ENCODE measurements around the gene GYS2. TPM values are rescaled to one million over a fixed set of nuclear protein-coding genes. Genes with fewer than 3 reads are reported as not detected.
A peak's percentile ranks its signal among the peaks of the same experiment; 100 is the strongest.

GYS2 gene
- total RNA-seq, 4 donors from 2014 or later: not detected

- WGBS, 2 donors: 44 to 45% methylated on average over 2 of the region's 2 CpGs
- no peak overlapping the region for H3K4me3 ChIP-seq (ENCODE audit: low read depth, poor library complexity, severe bottlenecking)
- DNase-seq (ENCODE audit: low spot score in 2 of 2): no peak
- intact Hi-C loops (cut with DNase I; ENCODE audit: low total_unique reads): no loop called here
- TF ChIP-seq CTCF (IDR thresholded peaks at IDR 0.05) (no peak), POLR2A (IDR thresholded peaks at IDR 0.05) (no peak)
Observed at GRCh38 chr12:21509768-21510167, 94.9 kb downstream of the GYS2 start.

- intact Hi-C loops (cut with DNase I; ENCODE audit: low total_unique reads): no loop called here
- WGBS, 2 donors: 58 to 67% methylated on average over 2 of the region's 2 CpGs
- no peak for DNase-seq (ENCODE audit: low spot score in 2 of 2)
- TF ChIP-seq POLR2A (IDR thresholded peaks at IDR 0.05): no peak
- TF ChIP-seq CTCF (IDR thresholded peaks at IDR 0.05): no peak
- H3K4me3 ChIP-seq (ENCODE audit: low read depth, poor library complexity, severe bottlenecking): no peak overlapping the region
Observed at GRCh38 chr12:21507849-21508248, 96.8 kb downstream of the GYS2 start.

GRCh38 chr12:21505888-21506287 is 98.8 kb downstream of the GYS2 start:
- no peak for DNase-seq (ENCODE audit: low spot score in 2 of 2)
- H3K4me3 ChIP-seq (ENCODE audit: low read depth, poor library complexity, severe bottlenecking): no peak overlapping the region
- no peak for TF ChIP-seq POLR2A (IDR thresholded peaks at IDR 0.05)
- TF ChIP-seq CTCF (IDR thresholded peaks at IDR 0.05): no peak
- 14 to 40% methylated on average over 2 of the region's 2 CpGs for WGBS, 2 donors
- intact Hi-C loops (cut with DNase I; ENCODE audit: low total_unique reads): no loop called here

GRCh38 chr12:21502872-21503271 is 101.8 kb downstream of the GYS2 start:
- intact Hi-C loops (cut with DNase I; ENCODE audit: low total_unique reads): no loop called here
- TF ChIP-seq POLR2A (IDR thresholded peaks at IDR 0.05) (no peak), CTCF (IDR thresholded peaks at IDR 0.05) (no peak)
- no peak for DNase-seq (ENCODE audit: low spot score in 2 of 2)
- H3K4me3 ChIP-seq (ENCODE audit: low read depth, poor library complexity, severe bottlenecking): no peak overlapping the region
- 88 to 93% methylated on average over 1 of the region's 1 CpG for WGBS, 2 donors

- peak overlapping the region; percentile 100 for H3K4me3 ChIP-seq (ENCODE audit: low read depth, poor library complexity, severe bottlenecking)
- TF ChIP-seq POLR2A (IDR thresholded peaks at IDR 0.05) (no peak), CTCF (IDR thresholded peaks at IDR 0.05) (no peak)
- intact Hi-C loops (cut with DNase I; ENCODE audit: low total_unique reads): no loop called here
- 1 to 3% methylated on average over 13 to 14 of the region's 14 CpGs for WGBS, 2 donors
- peak; percentile 21 to 86 for DNase-seq (ENCODE audit: low spot score in 2 of 2)
Observed at GRCh38 chr12:21502164-21502496, 102.5 kb downstream of the GYS2 start.

Measured in lower leg skin (tissue), 4 donors.